Esophagus (tissue), 2 donors: ENCODE results near the gene ACACA. TPM values are rescaled to one million over a fixed set of nuclear protein-coding genes. Genes with fewer than 3 reads are reported as not detected.

Source experiments
- H3K27ac ChIP-seq, 2 donors: one replicate each; pipeline ENCODE4 v1.5.1; 2013; ENCODE audit warnings: low read depth in 2 of 2, mild to moderate bottlenecking in 2 of 2, inconsistent platforms in 1 of 2, low read length in 1 of 2, moderate library complexity in 1 of 2
- H3K27me3 ChIP-seq, 2 donors: one replicate each; pipeline ENCODE4 v1.6.1; 2013; ENCODE audit warnings: low read length in 2 of 2, control low read depth in 1 of 2, mild to moderate bottlenecking in 1 of 2; ENCODE audit not compliant: insufficient read depth in 2 of 2, control insufficient read depth in 1 of 2
- H3K36me3 ChIP-seq, 2 donors: one replicate each; pipeline ENCODE4 v1.6.1; 2013; ENCODE audit warnings: low read length in 1 of 2; ENCODE audit not compliant: control insufficient read depth in 2 of 2, insufficient read depth in 2 of 2
- H3K4me1 ChIP-seq, 2 donors: one replicate each; pipeline ENCODE4 v1.6.1; 2013; ENCODE audit warnings: low read length in 1 of 2; ENCODE audit not compliant: control insufficient read depth in 2 of 2, insufficient read depth in 2 of 2
- H3K4me3 ChIP-seq, 2 donors: one replicate each; pipeline ENCODE4 v1.5.1; 2013; ENCODE audit warnings: low read length in 2 of 2, mild to moderate bottlenecking in 2 of 2, low read depth in 1 of 2, moderate library complexity in 1 of 2
- H3K9me3 ChIP-seq, 2 donors: one replicate each; pipeline ENCODE4 v1.6.1; 2013; ENCODE audit warnings: mild to moderate bottlenecking in 2 of 2, low read depth in 1 of 2, low read length in 1 of 2, moderate library complexity in 1 of 2; ENCODE audit not compliant: control insufficient read depth in 2 of 2, insufficient read depth in 1 of 2
- WGBS, 2 donors: extraction: QIAGEN DNeasy Blood & Tissue Kit; methylation state at CpG; one replicate each; pipeline ENCODE4 v1.1.7; 2013; 5-methylcytosine and 5-hydroxymethylcytosine counted together
- polyA plus RNA-seq, 2 donors: library from polyadenylated mRNA; stranded (reverse); fragments of 200-250 nt; gene quantifications; one replicate each; pipeline ENCODE4 v1.2.3, GENCODE V29; 2013
- donor health status: healthy with polysubstance abuse.
- donor health status: Bipolar disorder and iron deficiency.

Gene ACACA
- polyA plus RNA-seq, 2 donors, result 20.0 to 25.4 TPM

DNA sequence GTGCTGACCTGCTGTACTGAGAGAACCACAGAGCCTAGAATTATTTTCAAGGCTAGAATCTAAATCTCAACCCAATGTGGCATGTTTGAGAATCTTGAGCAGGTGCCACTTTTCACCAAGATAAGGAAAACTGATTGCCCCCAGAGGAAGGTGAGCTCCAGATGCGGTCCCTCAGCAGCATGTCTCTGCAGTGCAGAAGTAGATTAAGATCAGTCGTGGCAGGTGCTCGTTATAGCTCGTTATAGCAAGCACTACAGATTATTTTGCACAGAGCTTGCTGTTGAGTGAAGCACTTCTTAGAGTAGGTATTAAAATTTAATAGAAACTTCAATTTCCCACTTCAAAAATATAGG, 281.8 kb downstream of the ACACA start:
- no peak overlapping the region for H3K27ac ChIP-seq
- WGBS, 2 donors, result 80 to 93% methylated on average over 4 of the region's 4 CpGs

DNA sequence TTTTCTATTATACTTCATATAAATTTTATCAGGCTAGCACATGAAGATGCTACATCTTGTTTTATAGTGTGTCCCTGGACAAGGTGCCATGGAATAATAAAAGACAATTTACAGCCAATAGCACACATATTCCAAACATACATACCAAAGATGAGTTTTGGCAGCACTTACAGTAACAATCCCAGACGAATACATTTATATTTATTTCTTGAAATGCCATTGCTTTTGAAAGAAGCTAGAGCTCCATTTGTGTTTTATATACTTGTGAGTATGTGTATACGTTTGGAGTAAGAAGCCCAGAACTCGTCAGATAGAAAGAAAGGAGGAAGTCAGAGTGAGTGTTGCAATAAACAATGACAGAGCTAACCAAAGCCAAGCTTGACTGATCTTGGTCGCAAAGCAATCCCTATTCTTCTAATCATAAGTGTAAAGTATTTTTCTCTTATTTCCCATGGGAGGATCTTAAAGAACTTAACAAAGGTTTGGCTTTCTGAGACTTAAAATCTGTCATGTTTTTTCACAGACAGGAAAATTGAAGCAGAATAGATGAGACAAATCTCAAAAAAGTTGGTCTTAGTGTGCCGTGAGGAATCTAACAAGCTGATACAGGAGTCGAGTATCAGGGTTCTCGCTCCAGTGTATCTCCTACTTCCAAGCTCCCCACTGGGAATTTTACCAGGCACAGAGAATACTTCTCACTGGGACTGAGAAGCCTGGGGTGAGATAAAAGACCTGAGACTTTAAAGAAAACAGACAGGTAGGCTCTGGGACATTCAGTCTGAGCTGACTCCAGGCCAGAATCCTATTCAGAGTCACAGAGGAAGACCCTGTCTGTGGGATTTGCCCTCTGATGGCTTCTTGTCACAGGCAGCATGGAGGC, 282.5 kb downstream of the ACACA start:
- no peaks in the 10 kb centered on the region for H3K9me3 ChIP-seq
- no peak overlapping the region for H3K4me3 ChIP-seq
- H3K4me1 ChIP-seq, result no peaks in the 10 kb centered on the region
- peaks cover 12 to 14% of the 10 kb centered on the region in 2 donors for H3K36me3 ChIP-seq
- 70 to 72% methylated on average over 7 of the region's 7 CpGs for WGBS, 2 donors
- H3K27ac ChIP-seq, result no peak overlapping the region
- no peaks in the 10 kb centered on the region for H3K27me3 ChIP-seq

More for the DNA sequence above, 281.8 kb downstream of the ACACA start:
- H3K27me3 ChIP-seq, result no peaks in the 10 kb centered on the region
- no peak overlapping the region for H3K4me3 ChIP-seq
- H3K36me3 ChIP-seq, result peaks cover 15 to 17% of the 10 kb centered on the region in 2 donors
- H3K9me3 ChIP-seq, result no peaks in the 10 kb centered on the region
- H3K4me1 ChIP-seq, result no peaks in the 10 kb centered on the region

DNA sequence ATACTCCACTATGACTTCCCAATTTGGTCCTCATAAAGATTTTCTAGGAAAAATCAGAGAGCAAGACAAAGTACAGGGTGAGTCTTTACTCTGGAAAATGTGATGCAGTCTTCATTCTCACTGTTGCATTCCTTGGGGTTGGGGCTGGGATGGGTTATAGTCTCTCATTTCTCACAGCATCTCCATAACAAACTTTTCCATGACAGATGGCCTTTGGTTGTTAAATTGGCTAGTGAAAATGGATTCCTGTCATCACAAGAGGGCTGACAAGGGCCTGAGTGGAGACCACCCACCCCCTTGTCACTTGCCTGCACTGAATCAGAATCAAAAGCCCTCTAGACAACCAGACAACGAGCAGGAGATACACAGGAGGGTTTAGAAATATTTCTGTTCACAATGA, 283.2 kb downstream of the ACACA start:
- no peak overlapping the region for H3K27ac ChIP-seq
- H3K4me1 ChIP-seq, result no peaks in the 10 kb centered on the region
- no peak overlapping the region for H3K4me3 ChIP-seq
- WGBS, 2 donors, result 68 to 76% methylated on average over 1 of the region's 1 CpG
- no peaks in the 10 kb centered on the region for H3K9me3 ChIP-seq
- H3K27me3 ChIP-seq, result no peaks in the 10 kb centered on the region
- H3K36me3 ChIP-seq, result peaks cover 12% of the 10 kb centered on the region in 2 donors

DNA sequence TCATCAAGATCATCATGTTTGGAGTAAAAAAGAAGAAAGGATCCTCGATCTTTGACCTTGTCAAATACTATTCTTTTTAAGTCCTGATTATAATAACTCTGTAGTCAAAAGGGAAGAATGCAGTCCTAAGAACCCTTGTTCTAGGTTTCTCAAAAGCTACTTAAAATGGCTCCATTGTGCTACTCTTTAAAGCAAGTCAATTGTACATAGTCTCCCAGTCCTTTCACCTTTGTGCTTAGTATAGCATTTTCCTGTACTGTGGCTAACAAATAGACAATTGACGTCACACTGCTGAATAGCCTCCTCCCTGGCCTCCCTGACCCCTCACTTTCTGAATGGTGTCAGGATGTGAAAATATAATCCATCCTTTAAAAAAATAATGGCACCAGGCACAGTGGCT, 285.0 kb downstream of the ACACA start:
- Histone ChIP-seq H3K9me3 (no peaks in the 10 kb centered on the region), H3K4me1 (no peaks in the 10 kb centered on the region), H3K36me3 (peaks cover 12% of the 10 kb centered on the region in 2 donors), H3K27me3 (no peaks in the 10 kb centered on the region), H3K27ac (no peak overlapping the region), H3K4me3 (no peak overlapping the region)
- 94 to 96% methylated on average over 2 of the region's 2 CpGs for WGBS, 2 donors

DNA sequence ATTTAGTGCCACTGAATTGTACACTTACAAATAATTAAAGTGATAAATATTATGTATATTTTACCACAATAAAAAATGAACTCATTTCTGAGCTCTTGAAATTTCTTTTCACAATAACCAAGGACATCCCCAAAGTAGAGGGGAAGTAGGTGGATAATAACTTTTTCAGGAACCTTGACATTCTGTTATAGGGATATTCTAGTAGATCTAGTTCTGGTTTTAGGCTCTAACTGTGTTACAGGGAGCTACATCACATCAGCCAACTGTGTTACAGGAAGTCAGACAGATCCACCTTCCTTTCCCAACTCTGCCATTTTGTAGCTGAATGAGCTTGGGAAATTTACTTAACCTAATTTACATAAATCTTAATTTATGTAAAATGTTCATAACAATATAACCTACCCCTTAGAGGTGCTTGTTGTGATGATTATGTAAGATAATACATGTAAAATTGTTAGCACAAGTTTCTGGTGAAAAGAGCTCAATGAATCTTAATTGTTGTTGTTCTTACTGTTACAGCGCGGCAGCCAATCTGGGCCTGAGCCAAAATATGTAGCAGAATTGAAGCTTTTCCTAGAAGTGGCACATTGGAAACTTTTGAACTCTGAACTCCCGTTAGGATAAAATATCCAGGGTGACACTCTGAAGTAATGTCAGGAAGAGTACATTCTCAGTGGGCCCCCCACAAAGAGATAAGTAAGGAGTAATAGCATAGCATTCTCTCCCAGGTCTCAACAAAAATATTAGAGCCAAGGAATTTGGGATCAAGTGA, 288.1 kb downstream of the ACACA start:
- H3K4me1 ChIP-seq, result no peaks in the 10 kb centered on the region
- no peaks in the 10 kb centered on the region for H3K27me3 ChIP-seq
- peaks cover 7 to 17% of the 10 kb centered on the region in 2 donors for H3K36me3 ChIP-seq
- no peak overlapping the region for H3K27ac ChIP-seq
- 70 to 71% methylated on average over 3 of the region's 3 CpGs for WGBS, 2 donors
- H3K4me3 ChIP-seq, result no peak overlapping the region
- no peaks in the 10 kb centered on the region for H3K9me3 ChIP-seq

DNA sequence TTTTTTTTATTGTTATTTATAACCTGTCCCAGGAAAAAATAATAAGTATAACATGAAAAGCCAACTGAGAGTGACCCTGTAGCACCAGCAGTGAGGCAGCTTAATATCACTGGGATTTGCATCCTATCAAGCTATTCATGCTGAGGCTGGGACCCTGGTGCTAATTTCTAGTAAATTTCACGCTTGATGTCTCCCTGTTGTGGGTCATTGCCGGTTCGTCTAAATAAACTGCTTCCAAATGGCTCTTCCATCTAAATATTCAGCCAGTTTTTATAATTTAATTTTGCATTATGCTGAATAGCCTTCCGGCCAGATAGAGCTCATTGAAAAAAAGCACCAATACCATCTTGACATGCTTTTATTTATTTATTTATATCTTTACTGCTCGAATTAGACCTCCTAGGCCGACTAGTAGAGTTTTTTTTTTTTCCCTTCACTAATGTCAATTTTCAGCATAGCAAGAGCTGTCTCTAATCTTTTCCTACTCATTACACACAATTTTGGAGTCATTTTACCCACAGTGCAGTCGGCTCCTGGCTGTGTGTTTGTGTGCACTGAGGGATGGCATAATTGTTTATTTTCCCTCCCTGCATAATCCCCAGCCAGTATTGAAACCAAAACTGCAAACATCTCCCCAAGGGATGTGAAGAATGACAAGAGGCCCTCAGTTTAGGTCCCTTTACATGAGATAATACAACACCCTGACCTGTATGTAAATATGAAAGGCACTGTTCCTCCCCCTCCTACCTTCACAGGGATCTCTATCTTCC, 289.1 kb downstream of the ACACA start:
- H3K4me3 ChIP-seq, result no peak overlapping the region
- H3K36me3 ChIP-seq, result peaks cover 7 to 25% of the 10 kb centered on the region in 2 donors
- no peaks in the 10 kb centered on the region for H3K27me3 ChIP-seq
- H3K4me1 ChIP-seq, result no peaks in the 10 kb centered on the region
- no peaks in the 10 kb centered on the region for H3K9me3 ChIP-seq
- no peak overlapping the region for H3K27ac ChIP-seq
- 85% methylated on average over 7 of the region's 7 CpGs for WGBS, 2 donors

DNA sequence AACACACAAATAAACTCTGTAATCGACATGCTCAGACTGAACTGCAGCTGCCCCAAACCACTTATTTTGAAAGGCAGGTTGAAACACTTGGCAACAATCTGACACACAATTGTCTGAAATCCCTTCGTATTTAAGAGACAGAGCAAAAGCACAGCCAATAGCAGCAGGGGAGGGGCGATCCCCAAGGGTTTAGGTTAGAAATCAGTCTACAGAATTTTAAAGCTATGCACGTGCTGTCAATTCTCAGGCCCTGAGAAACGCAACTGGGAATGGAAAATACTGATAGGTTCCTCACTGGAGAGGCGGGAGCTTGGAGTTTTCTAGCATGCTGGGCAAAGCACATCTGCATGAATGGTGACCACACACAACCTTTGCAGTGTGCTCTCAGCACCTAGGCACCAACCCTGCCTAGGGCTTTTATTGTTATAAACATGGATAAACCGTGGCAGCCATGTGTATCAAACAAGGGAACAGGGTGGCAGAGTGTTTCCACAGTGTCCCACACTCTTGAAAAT, 289.9 kb downstream of the ACACA start:
- H3K27ac ChIP-seq, result no peak overlapping the region
- H3K4me3 ChIP-seq, result no peak overlapping the region
- no peaks in the 10 kb centered on the region for H3K4me1 ChIP-seq
- no peaks in the 10 kb centered on the region for H3K9me3 ChIP-seq
- 70 to 78% methylated on average over 7 of the region's 7 CpGs for WGBS, 2 donors
- H3K36me3 ChIP-seq, result peaks cover 3 to 25% of the 10 kb centered on the region in 2 donors
- no peaks in the 10 kb centered on the region for H3K27me3 ChIP-seq

DNA sequence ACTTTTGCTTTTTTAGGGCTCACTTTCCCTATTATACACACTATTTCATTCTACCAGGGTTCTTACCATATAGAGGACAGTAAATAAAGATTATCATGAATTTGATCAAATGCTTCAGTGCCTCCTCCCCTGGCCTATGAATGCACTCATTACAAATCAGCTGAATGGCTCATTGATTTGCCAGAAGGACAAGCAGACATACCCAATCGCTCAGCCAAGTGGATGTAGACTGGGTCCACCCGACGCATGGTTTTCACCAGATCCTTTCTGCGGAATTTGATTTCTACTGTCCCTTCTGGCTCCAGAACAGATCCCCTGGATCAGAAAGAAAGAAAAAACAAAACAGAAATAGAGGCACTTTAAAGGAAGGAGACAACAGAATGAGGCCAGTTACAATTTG, 295.3 kb downstream of the ACACA start:
- 94 to 95% methylated on average over 4 of the region's 4 CpGs for WGBS, 2 donors
- Histone ChIP-seq H3K4me1 (peaks cover 0 to 3% of the 10 kb centered on the region in 2 donors), H3K27me3 (no peaks in the 10 kb centered on the region), H3K27ac (no peak overlapping the region), H3K4me3 (no peak overlapping the region), H3K36me3 (peaks cover 0 to 21% of the 10 kb centered on the region in 2 donors), H3K9me3 (no peaks in the 10 kb centered on the region)

DNA sequence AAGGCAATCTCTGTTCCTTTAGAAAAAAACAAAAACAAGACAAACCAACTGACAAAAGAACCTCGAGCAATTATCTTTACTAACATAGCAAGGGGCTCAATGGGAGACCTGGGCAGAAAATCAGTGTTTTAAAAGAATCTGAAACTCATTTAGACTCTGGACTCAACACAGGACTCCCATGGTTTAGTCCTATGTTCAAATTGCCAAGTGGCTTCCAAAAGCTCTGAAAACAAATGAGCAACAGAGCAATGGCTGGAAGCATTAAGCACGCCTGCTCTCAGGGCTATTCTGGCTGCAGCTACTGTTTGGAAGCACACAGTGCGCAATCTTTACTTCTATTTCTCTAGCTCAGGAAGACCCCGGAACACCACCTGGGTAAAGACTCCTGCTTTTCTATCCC, 295.9 kb downstream of the ACACA start:
- Histone ChIP-seq H3K4me1 (peaks cover 0 to 3% of the 10 kb centered on the region in 2 donors), H3K27me3 (no peaks in the 10 kb centered on the region), H3K36me3 (peaks cover 0 to 17% of the 10 kb centered on the region in 2 donors), H3K27ac (no peak overlapping the region), H3K4me3 (no peak overlapping the region), H3K9me3 (no peaks in the 10 kb centered on the region)
- 94 to 98% methylated on average over 4 of the region's 4 CpGs for WGBS, 2 donors
